ENCODE data around the gene ANXA4. TPM values are rescaled to one million over a fixed set of nuclear protein-coding genes. Genes with fewer than 3 reads are reported as not detected.

ANXA4 gene
- total and polyA plus RNA-seq, 2 experiments from 2014 or later: 6.7 to 11.5 TPM

DNA sequence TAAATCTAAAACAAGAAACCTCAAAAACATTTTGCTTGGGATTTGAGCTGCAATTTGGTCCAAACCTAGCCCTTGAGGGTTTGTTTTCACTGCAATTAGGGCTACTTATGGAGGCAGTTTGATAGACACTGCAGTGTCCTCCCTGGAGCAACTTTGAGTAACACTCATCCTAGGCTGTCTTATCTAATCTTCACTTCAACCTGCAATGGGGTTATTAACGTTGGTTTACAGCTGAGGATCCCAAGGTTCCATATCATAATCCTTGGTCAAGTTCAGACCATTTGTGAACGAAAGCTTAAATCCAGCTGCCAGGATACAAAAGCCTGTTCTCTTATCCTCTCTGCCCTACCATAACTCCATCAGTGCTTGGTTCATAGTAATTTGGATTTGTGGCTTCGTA lies 2.5 kb downstream of the ANXA4 start:
- Mint-ChIP-seq H3K4me3 (no peak overlapping the region), H3K27ac (no peak overlapping the region), H3K36me3 (ENCODE audit: low read depth) (no peaks in the 10 kb centered on the region), H3K9me3 (no peaks in the 10 kb centered on the region; the same call in 2 of the 3 replicates), H3K27me3 (ENCODE audit: insufficient read depth, low read depth, poor library complexity) (peaks cover 14% of the 10 kb centered on the region), H3K4me1 (peaks cover 10% of the 10 kb centered on the region)
- Histone ChIP-seq H3K4me3 (no peak overlapping the region), H3K27me3 (ENCODE audit: insufficient read depth) (peaks cover 23% of the 10 kb centered on the region), H3K27ac (ENCODE audit: low read depth) (no peak overlapping the region), H3K9me2 (ENCODE audit: insufficient read depth) (no peaks in the 10 kb centered on the region), H3K4me1 (ENCODE audit: insufficient read depth) (peaks cover 10% of the 10 kb centered on the region; the same call in 1 of the 2 replicates), H3K79me2 (replicated peaks; ENCODE audit: insufficient read depth) (no peaks in the 10 kb centered on the region), H3K36me3 (ENCODE audit: insufficient read depth) (no peaks in the 10 kb centered on the region), H2AFZ (no peak overlapping the region), H3F3A (replicated peaks; ENCODE audit: low read depth) (peaks cover 3% of the 10 kb centered on the region; the same call in 1 of the 2 replicates), H3K4me2 (no peak overlapping the region), H4K20me1 (replicated peaks; ENCODE audit: insufficient read depth) (no peaks in the 10 kb centered on the region)
- ATAC-seq: no peak
- no peak for DNase-seq (ENCODE audit: low spot score)
- TF ChIP-seq ZNF331 (CRISPR knock-in tag; IDR thresholded peaks at IDR 0.05; ENCODE audit: low read depth): no peak
- no peak for TF ChIP-seq EZH2phosphoT487 (IDR thresholded peaks at IDR 0.05; ENCODE audit: unreplicated experiment)
- no peak for TF ChIP-seq STAT1 (IDR thresholded peaks at IDR 0.05; ENCODE audit: unreplicated experiment)
- no peak for TF ChIP-seq POLR2AphosphoS5 (IDR thresholded peaks at IDR 0.05; ENCODE audit: low read depth)
- TF ChIP-seq, protein P1, sequence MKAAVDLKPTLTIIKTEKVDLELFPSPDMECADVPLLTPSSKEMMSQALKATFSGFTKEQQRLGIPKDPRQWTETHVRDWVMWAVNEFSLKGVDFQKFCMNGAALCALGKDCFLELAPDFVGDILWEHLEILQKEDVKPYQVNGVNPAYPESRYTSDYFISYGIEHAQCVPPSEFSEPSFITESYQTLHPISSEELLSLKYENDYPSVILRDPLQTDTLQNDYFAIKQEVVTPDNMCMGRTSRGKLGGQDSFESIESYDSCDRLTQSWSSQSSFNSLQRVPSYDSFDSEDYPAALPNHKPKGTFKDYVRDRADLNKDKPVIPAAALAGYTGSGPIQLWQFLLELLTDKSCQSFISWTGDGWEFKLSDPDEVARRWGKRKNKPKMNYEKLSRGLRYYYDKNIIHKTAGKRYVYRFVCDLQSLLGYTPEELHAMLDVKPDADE (IDR thresholded peaks at IDR 0.05): no peak
- no peak for TF ChIP-seq EZH2 (IDR thresholded peaks at IDR 0.05; ENCODE audit: low read depth, unreplicated experiment)
- TF ChIP-seq NANOG (IDR thresholded peaks at IDR 0.05; ENCODE audit: borderline replicate concordance): no peak
- no peak for TF ChIP-seq JUNB (IDR thresholded peaks at IDR 0.05; ENCODE audit: unreplicated experiment)
- TF ChIP-seq REST (IDR thresholded peaks at IDR 0.05; ENCODE audit: unreplicated experiment): no peak

DNA sequence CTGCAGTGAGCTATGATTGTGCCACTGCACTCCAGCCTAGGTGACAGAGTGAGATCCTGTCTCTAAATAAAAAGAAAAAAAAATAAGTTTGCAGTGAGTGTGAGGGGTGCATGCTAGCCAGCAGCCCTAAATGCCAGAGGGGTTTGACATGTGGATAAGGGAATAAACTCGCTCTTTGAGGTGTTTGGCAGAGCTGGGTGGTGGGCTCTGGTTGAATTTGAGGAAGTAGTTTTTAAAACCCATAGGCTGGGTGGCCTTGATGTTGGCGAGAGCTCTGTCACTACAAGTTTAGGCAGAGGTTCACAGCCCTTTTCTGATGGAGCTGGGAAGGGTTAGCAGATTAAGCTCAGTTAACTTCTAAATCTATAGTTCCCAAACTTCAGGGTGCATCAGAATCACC lies 3.1 kb downstream of the ANXA4 start:
- H3K27me3 Mint-ChIP-seq (ENCODE audit: insufficient read depth, low read depth, poor library complexity): peaks cover 14% of the 10 kb centered on the region
- peak overlapping the region; percentile 72; the same call in 1 of the 2 replicates for H3K27ac Mint-ChIP-seq
- Histone ChIP-seq H3K27me3 (ENCODE audit: insufficient read depth) (peaks cover 23% of the 10 kb centered on the region), H4K20me1 (replicated peaks; ENCODE audit: insufficient read depth) (no peaks in the 10 kb centered on the region), H3K4me3 (no peak overlapping the region), H3K4me1 (ENCODE audit: insufficient read depth) (peaks cover 10% of the 10 kb centered on the region; the same call in 1 of the 2 replicates), H3K4me2 (no peak overlapping the region), H3K79me2 (replicated peaks; ENCODE audit: insufficient read depth) (no peaks in the 10 kb centered on the region), H2AFZ (no peak overlapping the region), H3K9me2 (ENCODE audit: insufficient read depth) (no peaks in the 10 kb centered on the region), H3K36me3 (ENCODE audit: insufficient read depth) (no peaks in the 10 kb centered on the region), H3F3A (replicated peaks; ENCODE audit: low read depth) (peaks cover 3% of the 10 kb centered on the region; the same call in 1 of the 2 replicates), H3K27ac (ENCODE audit: low read depth) (no peak overlapping the region)
- ATAC-seq (no peak), DNase-seq (ENCODE audit: low spot score) (no peak)
- no peaks in the 10 kb centered on the region; the same call in 2 of the 3 replicates for H3K9me3 Mint-ChIP-seq
- peaks cover 10% of the 10 kb centered on the region for H3K4me1 Mint-ChIP-seq
- no peaks in the 10 kb centered on the region for H3K36me3 Mint-ChIP-seq (ENCODE audit: low read depth)
- H3K4me3 Mint-ChIP-seq: no peak overlapping the region
- no peak for TF ChIP-seq NANOG (IDR thresholded peaks at IDR 0.05; ENCODE audit: borderline replicate concordance)
- no peak for TF ChIP-seq POLR2AphosphoS5 (IDR thresholded peaks at IDR 0.05; ENCODE audit: low read depth)
- TF ChIP-seq, protein P1 (IDR thresholded peaks at IDR 0.05): no peak
- TF ChIP-seq, protein P2, sequence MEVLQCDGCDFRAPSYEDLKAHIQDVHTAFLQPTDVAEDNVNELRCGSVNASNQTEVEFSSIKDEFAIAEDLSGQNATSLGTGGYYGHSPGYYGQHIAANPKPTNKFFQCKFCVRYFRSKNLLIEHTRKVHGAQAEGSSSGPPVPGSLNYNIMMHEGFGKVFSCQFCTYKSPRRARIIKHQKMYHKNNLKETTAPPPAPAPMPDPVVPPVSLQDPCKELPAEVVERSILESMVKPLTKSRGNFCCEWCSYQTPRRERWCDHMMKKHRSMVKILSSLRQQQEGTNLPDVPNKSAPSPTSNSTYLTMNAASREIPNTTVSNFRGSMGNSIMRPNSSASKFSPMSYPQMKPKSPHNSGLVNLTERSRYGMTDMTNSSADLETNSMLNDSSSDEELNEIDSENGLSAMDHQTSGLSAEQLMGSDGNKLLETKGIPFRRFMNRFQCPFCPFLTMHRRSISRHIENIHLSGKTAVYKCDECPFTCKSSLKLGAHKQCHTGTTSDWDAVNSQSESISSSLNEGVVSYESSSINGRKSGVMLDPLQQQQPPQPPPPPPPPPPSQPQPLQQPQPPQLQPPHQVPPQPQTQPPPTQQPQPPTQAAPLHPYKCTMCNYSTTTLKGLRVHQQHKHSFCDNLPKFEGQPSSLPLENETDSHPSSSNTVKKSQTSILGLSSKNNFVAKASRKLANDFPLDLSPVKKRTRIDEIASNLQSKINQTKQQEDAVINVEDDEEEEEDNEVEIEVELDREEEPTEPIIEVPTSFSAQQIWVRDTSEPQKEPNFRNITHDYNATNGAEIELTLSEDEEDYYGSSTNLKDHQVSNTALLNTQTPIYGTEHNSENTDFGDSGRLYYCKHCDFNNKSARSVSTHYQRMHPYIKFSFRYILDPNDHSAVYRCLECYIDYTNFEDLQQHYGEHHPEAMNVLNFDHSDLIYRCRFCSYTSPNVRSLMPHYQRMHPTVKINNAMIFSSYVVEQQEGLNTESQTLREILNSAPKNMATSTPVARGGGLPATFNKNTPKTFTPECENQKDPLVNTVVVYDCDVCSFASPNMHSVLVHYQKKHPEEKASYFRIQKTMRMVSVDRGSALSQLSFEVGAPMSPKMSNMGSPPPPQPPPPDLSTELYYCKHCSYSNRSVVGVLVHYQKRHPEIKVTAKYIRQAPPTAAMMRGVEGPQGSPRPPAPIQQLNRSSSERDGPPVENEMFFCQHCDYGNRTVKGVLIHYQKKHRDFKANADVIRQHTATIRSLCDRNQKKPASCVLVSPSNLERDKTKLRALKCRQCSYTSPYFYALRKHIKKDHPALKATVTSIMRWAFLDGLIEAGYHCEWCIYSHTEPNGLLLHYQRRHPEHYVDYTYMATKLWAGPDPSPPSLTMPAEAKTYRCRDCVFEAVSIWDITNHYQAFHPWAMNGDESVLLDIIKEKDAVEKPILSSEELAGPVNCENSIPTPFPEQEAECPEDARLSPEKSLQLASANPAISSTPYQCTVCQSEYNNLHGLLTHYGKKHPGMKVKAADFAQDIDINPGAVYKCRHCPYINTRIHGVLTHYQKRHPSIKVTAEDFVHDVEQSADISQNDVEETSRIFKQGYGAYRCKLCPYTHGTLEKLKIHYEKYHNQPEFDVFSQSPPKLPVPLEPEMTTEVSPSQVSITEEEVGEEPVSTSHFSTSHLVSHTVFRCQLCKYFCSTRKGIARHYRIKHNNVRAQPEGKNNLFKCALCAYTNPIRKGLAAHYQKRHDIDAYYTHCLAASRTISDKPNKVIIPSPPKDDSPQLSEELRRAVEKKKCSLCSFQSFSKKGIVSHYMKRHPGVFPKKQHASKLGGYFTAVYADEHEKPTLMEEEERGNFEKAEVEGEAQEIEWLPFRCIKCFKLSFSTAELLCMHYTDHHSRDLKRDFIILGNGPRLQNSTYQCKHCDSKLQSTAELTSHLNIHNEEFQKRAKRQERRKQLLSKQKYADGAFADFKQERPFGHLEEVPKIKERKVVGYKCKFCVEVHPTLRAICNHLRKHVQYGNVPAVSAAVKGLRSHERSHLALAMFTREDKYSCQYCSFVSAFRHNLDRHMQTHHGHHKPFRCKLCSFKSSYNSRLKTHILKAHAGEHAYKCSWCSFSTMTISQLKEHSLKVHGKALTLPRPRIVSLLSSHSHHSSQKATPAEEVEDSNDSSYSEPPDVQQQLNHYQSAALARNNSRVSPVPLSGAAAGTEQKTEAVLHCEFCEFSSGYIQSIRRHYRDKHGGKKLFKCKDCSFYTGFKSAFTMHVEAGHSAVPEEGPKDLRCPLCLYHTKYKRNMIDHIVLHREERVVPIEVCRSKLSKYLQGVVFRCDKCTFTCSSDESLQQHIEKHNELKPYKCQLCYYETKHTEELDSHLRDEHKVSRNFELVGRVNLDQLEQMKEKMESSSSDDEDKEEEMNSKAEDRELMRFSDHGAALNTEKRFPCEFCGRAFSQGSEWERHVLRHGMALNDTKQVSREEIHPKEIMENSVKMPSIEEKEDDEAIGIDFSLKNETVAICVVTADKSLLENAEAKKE (CRISPR knock-in tag; IDR thresholded peaks at IDR 0.05): no peak
